SHP77 treated with DMSO at 0.1 percent for 48 hours (cell line): ENCODE results near the gene SECISBP2L.

Source experiments
- DNase-seq: peaks from one replicate; lab custom pipeline; 2025; lab: John Stamatoyannopoulos, UW

SECISBP2L gene

DNA sequence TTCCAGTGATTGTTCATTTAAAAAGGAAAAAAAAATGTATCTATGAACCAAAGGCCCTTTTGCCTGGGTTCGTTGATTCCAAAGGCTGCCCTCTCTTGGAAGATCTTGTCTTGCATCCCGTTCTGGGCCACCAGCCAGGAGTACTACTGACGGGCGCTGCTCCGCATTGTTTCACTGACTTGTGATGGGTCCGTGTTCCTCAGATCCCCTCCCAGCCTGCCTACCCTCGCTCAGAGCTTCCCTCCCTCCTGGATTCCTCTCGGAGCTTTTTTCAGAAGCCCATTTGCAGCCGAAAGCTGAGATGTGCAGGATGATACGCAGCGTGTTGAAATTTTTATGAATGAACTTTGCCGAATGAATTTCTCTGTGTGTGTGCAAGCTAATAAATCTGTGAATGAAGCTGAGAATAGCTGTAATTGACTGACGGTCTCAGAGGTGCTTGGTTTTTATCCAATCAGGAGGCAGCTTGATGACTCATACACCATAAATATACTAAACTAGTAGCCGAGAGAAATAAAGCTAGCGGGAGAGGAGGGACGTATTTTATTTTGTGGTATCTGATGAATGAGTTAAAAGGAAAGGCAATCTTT, 82.6 kb downstream of the SECISBP2L start, which contains the start of gene SHC4:
SHC4 (minus strand) TSS at position 396 of the 590 bp plus-strand sequence. CDS start 904 bp downstream, outside the sequence.
- peak; percentile 74 for DNase-seq

- no peak for DNase-seq
Observed at GRCh38 chr15:48962662-48963523, 83.4 kb downstream of the SECISBP2L start.

- DNase-seq: no peak
Observed at GRCh38 chr15:48955967-48956366, 90.3 kb downstream of the SECISBP2L start.

GRCh38 chr15:48955370-48955769, 90.9 kb downstream of the SECISBP2L start:
- DNase-seq: no peak

- no peak for DNase-seq
Observed at GRCh38 chr15:48954538-48954937, 91.7 kb downstream of the SECISBP2L start.

GRCh38 chr15:48946840-48947187, 99.4 kb downstream of the SECISBP2L start:
- DNase-seq: no peak

DNA sequence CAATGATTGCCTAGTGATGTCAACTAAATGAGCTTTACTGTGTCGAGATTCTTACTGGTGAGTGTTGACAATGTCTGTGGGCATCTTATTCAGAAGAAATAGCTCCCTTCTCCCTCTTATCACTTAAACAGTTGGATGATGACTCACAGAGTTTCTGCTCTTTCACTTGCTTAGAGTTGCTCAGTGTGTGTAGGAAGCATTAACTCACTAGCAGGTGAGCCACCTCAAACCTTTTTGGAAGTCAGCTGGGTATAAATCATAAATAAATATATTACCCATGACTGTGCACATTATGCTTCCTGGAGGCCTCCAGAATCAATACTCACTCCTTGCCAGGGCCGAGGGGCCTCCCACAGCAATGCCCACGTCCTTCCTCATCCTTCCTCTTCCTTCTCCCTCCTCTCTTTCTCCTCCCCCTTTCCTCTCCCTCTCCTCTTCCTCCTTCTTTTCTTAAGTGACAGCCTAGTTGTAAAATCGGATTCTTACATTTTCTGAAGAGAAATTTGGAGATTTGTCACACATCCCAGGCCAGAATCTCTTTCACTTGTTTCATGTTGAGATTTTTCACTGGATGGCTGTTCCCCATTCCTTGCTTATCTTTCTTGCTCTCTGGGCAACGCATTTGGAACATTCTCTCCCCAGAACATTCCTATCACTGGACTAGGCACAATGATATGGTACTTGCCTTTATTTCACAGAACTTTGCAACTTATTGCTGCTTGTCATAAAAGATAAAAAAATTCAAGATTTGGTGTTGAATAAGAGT, 100.0 kb downstream of the SECISBP2L start:
- DNase-seq: no peak

DNA sequence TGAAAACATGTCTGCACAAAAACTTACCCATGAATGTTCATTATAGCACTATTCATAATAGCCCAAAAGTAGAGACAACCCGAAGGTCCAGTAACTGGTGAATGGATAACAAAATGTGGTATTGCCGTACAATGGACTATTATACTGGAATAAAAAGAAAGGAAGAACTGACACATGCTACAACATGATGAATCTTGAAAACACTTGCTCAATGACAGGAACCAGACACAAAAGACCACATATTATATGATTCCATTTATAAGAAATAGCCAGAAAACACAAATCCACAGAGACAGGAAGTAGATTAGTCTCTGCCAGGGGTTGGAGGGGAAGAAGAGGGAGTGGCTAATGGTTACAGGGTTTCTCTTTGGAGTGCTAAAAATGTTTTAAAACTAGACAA, 100.9 kb downstream of the SECISBP2L start:
- no peak for DNase-seq

GRCh38 chr15:48941904-48942303, 104.3 kb downstream of the SECISBP2L start:
- DNase-seq: no peak

DNA sequence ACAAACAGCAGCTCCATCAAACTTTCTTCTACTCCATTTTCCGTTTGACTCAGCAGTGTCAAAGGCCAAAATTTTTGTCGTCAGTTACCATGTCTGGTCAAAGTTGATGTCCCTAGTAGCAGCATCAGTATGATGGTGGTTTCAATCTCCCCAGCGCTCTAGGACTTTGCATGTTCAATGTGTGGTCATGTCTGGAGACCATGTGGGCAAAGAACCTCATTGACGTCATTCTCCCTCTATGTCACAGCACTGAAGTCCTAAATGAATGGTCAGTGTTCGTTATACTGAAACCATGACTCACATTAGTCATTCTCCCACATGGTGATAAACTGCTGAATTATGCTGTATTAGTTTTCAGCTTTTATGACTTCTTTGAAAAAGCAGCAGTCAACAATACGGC, 105.7 kb downstream of the SECISBP2L start:
- DNase-seq: no peak

DNA sequence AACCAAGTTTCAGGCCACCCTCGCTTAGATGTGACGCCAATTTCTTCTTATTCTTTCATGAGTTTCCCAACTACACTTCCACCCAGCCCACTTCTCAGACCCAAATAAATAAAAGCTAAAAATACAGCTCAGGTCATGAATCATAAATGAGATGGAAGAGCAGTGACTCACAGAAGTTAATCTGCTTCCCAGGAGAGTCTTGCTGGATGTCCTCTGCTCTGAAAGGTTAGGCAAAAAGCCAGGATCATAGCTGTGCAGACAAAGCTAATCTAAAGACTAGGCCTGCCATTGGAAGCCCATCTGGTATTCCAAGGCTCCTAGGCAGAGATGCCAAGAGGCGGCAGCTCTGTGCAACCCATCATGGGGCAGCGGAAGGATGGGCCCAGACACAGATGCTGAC, 106.6 kb downstream of the SECISBP2L start:
- DNase-seq: no peak
